Fibroblast of pulmonary artery (primary cell): ENCODE measurements around the gene LRCH1.

ENCODE experiments used
- DNase-seq: peaks from one replicate; pipeline ENCODE4 v3.0.0-alpha.2; 2010; ENCODE audit warnings: low read depth
- H3K4me3 ChIP-seq: replicated peaks from 2 replicates; pipeline ENCODE4 v1.5.1; 2011; ENCODE audit warnings: low read depth, mild to moderate bottlenecking, control low read depth, low read length, moderate library complexity
- TF ChIP-seq, protein P1 (sequence below): IDR thresholded peaks from 2 replicates; pipeline ENCODE4 v1.5.1; 2011; ENCODE audit warnings: mild to moderate bottlenecking, control low read depth, low read length, inconsistent platforms; ENCODE audit errors: missing control alignments

LRCH1 gene

DNA sequence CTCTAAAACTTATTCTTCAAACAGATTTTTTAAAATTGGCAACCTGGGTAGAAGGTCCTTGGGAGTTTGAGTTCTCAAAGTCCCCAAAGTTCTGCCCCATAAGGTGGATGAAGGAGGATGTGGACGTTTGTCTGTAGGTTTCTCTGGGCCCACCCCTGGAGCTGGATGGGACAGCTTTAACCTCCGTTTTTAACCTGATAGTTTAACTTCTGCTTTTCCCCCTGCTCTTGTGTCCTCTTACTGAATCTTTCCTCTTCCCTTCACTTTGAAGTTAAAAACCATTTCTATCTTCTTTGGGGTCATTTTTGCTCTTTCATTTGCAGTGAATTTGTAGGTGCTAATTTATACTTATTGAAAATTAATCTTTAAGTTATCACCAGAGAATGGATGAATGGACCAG, 164.9 kb downstream of the LRCH1 start:
- no peak for DNase-seq
- TF ChIP-seq, protein P1, sequence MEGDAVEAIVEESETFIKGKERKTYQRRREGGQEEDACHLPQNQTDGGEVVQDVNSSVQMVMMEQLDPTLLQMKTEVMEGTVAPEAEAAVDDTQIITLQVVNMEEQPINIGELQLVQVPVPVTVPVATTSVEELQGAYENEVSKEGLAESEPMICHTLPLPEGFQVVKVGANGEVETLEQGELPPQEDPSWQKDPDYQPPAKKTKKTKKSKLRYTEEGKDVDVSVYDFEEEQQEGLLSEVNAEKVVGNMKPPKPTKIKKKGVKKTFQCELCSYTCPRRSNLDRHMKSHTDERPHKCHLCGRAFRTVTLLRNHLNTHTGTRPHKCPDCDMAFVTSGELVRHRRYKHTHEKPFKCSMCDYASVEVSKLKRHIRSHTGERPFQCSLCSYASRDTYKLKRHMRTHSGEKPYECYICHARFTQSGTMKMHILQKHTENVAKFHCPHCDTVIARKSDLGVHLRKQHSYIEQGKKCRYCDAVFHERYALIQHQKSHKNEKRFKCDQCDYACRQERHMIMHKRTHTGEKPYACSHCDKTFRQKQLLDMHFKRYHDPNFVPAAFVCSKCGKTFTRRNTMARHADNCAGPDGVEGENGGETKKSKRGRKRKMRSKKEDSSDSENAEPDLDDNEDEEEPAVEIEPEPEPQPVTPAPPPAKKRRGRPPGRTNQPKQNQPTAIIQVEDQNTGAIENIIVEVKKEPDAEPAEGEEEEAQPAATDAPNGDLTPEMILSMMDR = no peak
- H3K4me3 ChIP-seq = no peak overlapping the region

DNA sequence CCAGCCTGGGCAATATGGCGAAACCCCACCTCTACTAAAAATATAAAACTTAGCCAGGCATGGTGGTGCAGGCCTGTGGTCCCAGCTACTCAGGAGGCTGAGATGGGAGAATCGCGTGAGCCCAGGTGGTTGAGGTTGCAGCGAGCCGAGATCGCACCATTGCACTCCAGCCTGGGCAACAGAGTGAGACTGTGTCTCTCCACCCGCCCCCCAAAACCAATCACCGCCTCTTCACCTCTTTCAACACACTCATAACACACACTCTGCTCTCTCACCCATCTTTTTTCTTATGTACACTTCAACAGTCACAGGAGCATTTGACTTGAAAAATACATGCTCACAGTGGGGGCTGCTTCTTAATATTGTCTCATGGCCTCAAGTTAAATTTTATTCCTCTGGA, 167.2 kb downstream of the LRCH1 start:
- TF ChIP-seq, protein P1 = no peak
- DNase-seq = no peak
- H3K4me3 ChIP-seq = no peak overlapping the region

DNA sequence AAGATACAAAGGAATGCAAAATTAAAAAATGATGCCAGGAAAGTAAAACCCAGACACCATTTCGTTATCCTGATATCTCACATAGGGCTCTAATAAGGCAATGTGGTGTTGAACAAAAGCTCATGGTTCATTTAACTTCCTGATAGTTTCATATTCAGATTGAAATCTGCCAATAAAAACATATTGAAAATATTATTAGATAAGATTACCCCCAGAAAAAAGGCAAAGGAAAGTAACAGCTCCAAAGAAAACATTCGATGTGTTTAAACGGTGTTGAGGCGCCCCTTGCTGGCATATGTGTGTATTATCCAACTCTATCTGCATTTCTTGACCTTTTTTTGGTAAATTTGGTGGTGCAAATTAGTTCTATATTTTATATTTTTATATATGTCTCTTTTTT, 168.1 kb downstream of the LRCH1 start:
- TF ChIP-seq, protein P1 = peak; percentile 60
- DNase-seq = peak; percentile 68
- H3K4me3 ChIP-seq = no peak overlapping the region

DNA sequence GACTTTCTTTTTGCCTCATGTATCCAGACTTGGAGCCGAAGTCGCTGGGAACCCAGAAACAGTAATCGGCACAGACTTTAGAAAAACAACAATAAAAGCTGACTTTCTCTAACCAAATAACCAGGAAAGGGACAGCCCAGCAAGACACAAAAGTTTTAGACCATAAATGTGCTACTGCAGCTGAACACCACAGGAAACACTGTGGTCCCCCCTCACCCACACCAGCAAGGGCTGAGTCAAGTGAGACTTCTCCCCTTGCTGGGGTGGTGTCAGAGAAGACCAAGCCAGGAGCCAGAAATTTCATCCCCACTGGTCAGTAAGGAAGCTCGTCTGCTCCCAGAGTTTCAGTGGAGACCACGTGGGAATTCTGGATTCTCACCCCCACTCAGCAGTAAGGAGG, 173.4 kb downstream of the LRCH1 start:
- TF ChIP-seq, protein P1 = no peak
- DNase-seq = no peak

DNA sequence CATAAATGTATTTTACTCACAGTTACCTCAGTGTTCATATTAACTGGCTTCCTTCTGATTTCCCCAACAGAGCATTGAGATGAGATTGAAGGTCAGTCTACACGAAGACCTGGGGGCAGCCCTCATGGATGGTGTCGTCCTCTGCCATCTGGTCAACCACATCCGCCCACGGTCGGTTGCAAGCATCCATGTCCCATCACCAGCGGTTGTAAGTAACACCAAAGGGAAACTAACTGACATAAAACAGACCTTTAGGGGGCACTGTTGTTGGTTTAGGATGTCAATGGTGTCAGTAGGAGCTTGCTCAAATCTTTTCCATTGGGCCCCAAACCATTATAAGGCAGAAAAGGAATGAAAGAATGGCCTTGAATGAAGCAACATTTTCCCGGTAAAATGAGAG, 175.8 kb downstream of the LRCH1 start:
- DNase-seq = peak; percentile 12

More for the DNA sequence above, 173.4 kb downstream of the LRCH1 start:
- no peak overlapping the region for H3K4me3 ChIP-seq

DNA sequence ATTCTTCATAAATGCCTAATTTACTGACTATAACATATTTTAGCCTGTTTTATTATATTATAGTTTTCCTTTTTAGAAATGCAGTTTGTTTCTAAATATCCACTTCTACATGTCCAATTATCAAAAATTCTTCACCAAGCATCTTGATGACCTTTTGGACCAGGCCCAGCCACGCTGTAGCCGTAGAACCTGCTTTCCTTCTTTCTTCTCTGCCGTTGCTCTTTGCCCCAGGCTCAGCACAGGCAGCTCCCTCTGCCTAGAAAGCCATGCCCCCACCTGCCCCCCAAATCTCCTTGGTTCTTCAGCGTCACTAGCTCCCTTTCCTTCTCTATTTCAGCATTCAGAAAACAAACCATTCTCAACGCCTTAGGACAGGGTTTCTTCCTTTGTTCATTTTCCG, 178.6 kb downstream of the LRCH1 start:
- TF ChIP-seq, protein P1 = no peak
- DNase-seq = no peak

More for the DNA sequence above, 175.8 kb downstream of the LRCH1 start:
- no peak overlapping the region for H3K4me3 ChIP-seq
- TF ChIP-seq, protein P1 = peak; percentile 20

DNA sequence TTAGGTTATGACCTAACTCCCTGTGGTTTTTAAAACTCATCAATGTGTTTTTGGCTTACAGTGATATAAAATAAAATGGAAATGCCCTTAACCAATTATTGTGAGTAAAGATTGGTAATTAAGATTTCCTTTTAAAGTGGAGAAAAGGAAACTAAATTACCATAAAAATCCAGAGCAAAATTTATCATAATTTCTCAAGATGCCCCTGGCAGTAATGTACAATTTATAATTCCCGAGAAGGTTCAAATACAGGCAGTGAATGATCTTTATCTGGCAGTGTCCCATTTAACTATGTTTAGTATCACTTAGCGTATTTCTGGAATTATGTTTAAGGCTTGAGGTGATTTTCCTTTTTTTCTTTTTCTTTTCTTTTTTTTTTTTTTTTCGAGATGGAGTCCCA, 182.5 kb downstream of the LRCH1 start:
- DNase-seq = no peak
- H3K4me3 ChIP-seq = no peak overlapping the region
- TF ChIP-seq, protein P1 = no peak

More for the DNA sequence above, 178.6 kb downstream of the LRCH1 start:
- no peak overlapping the region for H3K4me3 ChIP-seq
